Measurements from ENCODE around the gene DNAJB11.

- TF ChIP-seq JUNB (IDR thresholded peaks at IDR 0.05; ENCODE audit: unreplicated experiment) (no peak), CTCF (conservative IDR thresholded peaks at IDR 0.05; ENCODE audit: low read depth in 2 of 2) (no peak), EZH2 (IDR thresholded peaks at IDR 0.05; ENCODE audit: low read depth, unreplicated experiment) (no peak), POLR2AphosphoS5 (IDR thresholded peaks at IDR 0.05; ENCODE audit: low read depth) (no peak), CREB1 (CRISPR knock-in tag; IDR thresholded peaks at IDR 0.05; ENCODE audit: low read depth) (no peak), EZH2phosphoT487 (IDR thresholded peaks at IDR 0.05; ENCODE audit: unreplicated experiment) (no peak), REST (IDR thresholded peaks at IDR 0.05; ENCODE audit: unreplicated experiment) (no peak), ZNF462 (CRISPR knock-in tag; IDR thresholded peaks at IDR 0.05) (no peak)
Measured at GRCh38 chr3:186613637-186614265, 43.2 kb downstream of the DNAJB11 start.
